Uterus (tissue), 4 donors: Measurements from ENCODE around the gene CDH4. TPM values are rescaled to one million over a fixed set of nuclear protein-coding genes. Genes with fewer than 3 reads are reported as not detected.

ENCODE experiments used
- DNase-seq, 2 donors: peaks; one replicate each; pipeline ENCODE4 v3.0.0-alpha.2; 2019 to 2020
- H3K27ac ChIP-seq, 2 donors: fragments of 200-600 bp; sonication (generic); 1 replicate in 1 of 2; 2 replicates in 1 of 2; pipeline ENCODE4 v1.5.1; 2016 to 2018
- H3K27me3 ChIP-seq, 2 donors: fragments of 200-600 bp; sonication (generic); one replicate each; pipeline ENCODE4 v1.5.1; 2018 to 2019; ENCODE audit warnings: control low read depth in 1 of 2
- H3K36me3 ChIP-seq, 2 donors: fragments of 200-600 bp; sonication (generic); one replicate each; pipeline ENCODE4 v1.5.1; 2019; ENCODE audit warnings: control low read depth in 1 of 2
- H3K4me1 ChIP-seq, 2 donors: fragments of 200-600 bp; sonication (generic); one replicate each; pipeline ENCODE4 v1.5.1; 2018 to 2019; ENCODE audit warnings: control low read depth in 1 of 2
- H3K4me3 ChIP-seq, 2 donors: fragments of 200-600 bp; sonication (generic); 1 replicate in 1 of 2; 2 replicates in 1 of 2; pipeline ENCODE4 v1.5.1; 2018 to 2019; ENCODE audit warnings: mild to moderate bottlenecking in 1 of 2
- H3K9me3 ChIP-seq, 2 donors: fragments of 200-600 bp; sonication (generic); one replicate each; pipeline ENCODE4 v1.5.1; 2019; ENCODE audit warnings: control low read depth in 1 of 2
- POLR2A ChIP-seq, 2 donors: fragments of 450-650 bp; IDR thresholded peaks; one replicate each; pipeline ENCODE4 v1.6.1; 2016; ENCODE audit warnings: antibody characterized with exemption in 2 of 2, mild to moderate bottlenecking in 1 of 2, moderate library complexity in 1 of 2
- intact Hi-C: fragments of 100-400 bp; cut with DNase I; formaldehyde crosslinking; loops from one replicate; pipeline ENCODE4 v1.15.1; 2023; ENCODE audit warnings: low total_unique reads
- total RNA-seq, 4 donors: library from RNA; depleted of rRNA in 3 of 4; stranded (reverse); fragments of >200 nt in 3 of 4; gene quantifications; one replicate each; pipeline versions ENCODE4 v1.1.0 to v1.2.4, GENCODE V29; 2014 to 2023
- TF ChIP-seq, protein P1 (sequence below), 4 experiments: fragments of 200-600 bp in 2 of 4; fragments of 450-650 bp in 2 of 4; sonication (generic) in 2 of 4; IDR thresholded peaks; one replicate each; pipeline ENCODE4 v1.5.1; 2016 to 2019; ENCODE audit warnings: antibody characterized with exemption in 4 of 4, mild to moderate bottlenecking in 2 of 4, moderate library complexity in 1 of 4
- donor health status: DM: yes; HTN: yes; CAD: no.

CDH4 gene
- total RNA-seq, 4 donors from 2014 or later, result under 0.01 to 0.55 TPM; not detected in 2

DNA sequence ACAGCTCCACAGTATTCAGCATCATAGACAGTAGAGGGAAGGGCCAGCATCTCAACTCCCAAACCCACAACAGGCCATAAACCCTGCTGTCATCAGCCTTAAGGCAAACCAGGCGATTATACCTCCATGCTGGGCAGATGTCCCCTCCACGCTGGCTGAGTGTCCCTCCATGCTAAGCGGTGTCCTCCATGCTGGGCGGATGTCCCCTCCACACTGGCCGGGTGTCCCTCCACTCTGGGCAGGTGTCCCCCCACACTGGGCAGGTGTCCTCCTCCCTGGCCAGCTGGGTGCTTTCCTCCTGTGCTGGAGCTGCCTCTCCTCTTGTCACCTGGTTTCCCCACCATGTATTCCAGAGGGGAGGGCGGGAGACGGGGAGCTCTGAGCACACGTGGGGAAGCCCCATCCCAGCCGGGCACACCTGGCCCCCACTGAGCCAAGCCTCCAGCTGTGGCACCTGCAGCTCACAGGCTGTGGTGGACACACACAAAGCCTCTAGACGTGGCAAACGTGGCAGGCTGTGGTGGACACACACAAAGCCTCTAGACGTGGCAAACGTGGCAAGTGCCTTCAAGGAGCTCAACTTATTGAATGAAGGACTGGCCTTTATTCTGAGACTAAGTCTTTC, 616.5 kb downstream of the CDH4 start:
- intact Hi-C loops, result no loop called here
- H3K4me1 ChIP-seq, result no peaks in the 10 kb centered on the region
- no peaks in the 10 kb centered on the region for H3K9me3 ChIP-seq
- no peak overlapping the region for H3K27ac ChIP-seq
- H3K27me3 ChIP-seq, result no peaks in the 10 kb centered on the region
- no peak for TF ChIP-seq POLR2A (IDR thresholded peaks at IDR 0.05)
- TF ChIP-seq, protein P1, sequence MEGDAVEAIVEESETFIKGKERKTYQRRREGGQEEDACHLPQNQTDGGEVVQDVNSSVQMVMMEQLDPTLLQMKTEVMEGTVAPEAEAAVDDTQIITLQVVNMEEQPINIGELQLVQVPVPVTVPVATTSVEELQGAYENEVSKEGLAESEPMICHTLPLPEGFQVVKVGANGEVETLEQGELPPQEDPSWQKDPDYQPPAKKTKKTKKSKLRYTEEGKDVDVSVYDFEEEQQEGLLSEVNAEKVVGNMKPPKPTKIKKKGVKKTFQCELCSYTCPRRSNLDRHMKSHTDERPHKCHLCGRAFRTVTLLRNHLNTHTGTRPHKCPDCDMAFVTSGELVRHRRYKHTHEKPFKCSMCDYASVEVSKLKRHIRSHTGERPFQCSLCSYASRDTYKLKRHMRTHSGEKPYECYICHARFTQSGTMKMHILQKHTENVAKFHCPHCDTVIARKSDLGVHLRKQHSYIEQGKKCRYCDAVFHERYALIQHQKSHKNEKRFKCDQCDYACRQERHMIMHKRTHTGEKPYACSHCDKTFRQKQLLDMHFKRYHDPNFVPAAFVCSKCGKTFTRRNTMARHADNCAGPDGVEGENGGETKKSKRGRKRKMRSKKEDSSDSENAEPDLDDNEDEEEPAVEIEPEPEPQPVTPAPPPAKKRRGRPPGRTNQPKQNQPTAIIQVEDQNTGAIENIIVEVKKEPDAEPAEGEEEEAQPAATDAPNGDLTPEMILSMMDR (IDR thresholded peaks at IDR 0.05), result no peak
- no peaks in the 10 kb centered on the region for H3K36me3 ChIP-seq
- no peak for DNase-seq
- no peak overlapping the region for H3K4me3 ChIP-seq

DNA sequence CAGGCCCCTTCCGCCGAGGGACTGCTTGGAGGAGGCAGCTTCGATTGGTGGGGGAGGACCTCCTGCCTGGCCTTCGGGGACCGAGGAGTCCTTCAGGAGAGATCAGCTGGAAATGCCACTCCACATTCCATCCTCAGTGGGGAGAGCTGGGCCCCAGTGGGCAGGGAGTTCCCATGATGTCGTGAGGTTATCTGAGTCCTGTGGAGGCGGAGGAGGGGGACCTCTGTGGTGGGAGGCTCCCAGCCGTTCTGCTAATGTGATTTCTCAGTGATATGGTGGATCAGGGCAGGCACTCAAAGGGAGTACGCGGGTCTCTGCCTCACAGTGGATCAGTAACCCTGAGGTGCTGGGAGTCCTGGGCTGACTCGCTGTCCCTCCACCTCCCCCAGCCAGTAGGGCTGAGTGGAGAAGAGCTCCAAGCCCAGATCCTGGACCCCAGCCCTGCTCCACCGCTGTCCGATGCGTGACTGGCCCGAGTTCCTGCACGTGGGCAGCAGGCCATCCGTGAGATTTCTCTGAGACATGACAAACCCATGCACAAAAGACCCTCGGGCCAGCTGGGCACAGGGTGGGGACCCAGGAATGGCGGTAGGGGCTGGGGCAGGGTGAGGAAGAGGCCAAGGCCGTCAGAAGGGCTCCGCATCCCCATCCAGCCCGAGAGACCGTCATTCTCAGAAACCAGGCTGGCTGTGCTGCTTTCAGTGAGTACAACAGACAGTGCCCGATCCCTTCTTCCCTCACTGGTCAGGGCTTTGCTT, 617.9 kb downstream of the CDH4 start:
- no peak overlapping the region for H3K4me3 ChIP-seq
- no peaks in the 10 kb centered on the region for H3K36me3 ChIP-seq
- no peak for DNase-seq
- intact Hi-C loops, result no loop called here
- H3K4me1 ChIP-seq, result no peaks in the 10 kb centered on the region
- H3K9me3 ChIP-seq, result no peaks in the 10 kb centered on the region
- H3K27me3 ChIP-seq, result no peaks in the 10 kb centered on the region
- TF ChIP-seq, protein P1 (IDR thresholded peaks at IDR 0.05), result no peak
- no peak for TF ChIP-seq POLR2A (IDR thresholded peaks at IDR 0.05)
- H3K27ac ChIP-seq, result no peak overlapping the region

DNA sequence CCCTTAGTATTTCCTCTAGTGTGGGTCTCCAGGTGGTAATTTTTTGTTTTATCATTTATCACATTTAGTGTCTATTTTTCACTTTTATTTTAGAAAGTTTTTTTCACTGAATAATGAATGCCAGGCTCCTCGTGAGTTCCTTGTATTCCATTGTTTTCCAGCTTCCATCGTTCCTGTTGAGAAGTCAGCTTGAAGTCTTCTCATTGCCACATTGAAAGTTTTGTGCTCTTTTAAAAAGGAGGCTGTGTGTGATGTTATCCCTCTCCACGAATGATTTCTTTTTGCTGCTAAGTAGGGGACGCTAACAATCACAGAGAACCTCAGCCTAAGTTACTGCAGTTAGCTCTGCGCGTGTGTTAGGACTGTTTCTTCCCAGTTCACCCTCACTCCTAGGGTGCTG, 619.1 kb downstream of the CDH4 start:
- TF ChIP-seq POLR2A (IDR thresholded peaks at IDR 0.05), result no peak
- TF ChIP-seq, protein P1 (IDR thresholded peaks at IDR 0.05), result no peak
- Histone ChIP-seq H3K27ac (no peak overlapping the region), H3K36me3 (no peaks in the 10 kb centered on the region), H3K27me3 (no peaks in the 10 kb centered on the region), H3K4me1 (no peaks in the 10 kb centered on the region), H3K4me3 (no peak overlapping the region), H3K9me3 (no peaks in the 10 kb centered on the region)
- DNase-seq, result no peak
- intact Hi-C loops, result no loop called here

DNA sequence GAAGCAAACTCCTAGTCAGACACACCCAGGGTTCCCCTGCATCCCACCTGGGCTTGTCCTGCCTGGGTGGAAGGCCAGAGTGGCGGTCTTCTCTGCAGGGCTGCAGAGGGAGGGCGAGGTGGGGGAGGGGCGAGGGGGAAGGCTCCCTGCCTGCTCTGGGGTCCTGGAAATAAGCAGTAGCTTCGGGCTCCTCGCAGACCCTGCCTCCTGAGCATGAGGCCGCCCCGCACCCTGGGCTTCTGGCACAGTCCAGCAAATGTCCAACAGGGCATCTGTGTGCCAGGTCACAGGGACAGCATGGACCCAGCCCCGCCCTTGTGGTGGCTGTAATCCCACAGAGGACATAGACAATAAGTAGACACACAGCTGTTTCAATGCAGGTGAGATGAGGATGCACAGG, 619.9 kb downstream of the CDH4 start:
- no peak overlapping the region for H3K27ac ChIP-seq
- no peaks in the 10 kb centered on the region for H3K27me3 ChIP-seq
- no peak overlapping the region for H3K4me3 ChIP-seq
- H3K4me1 ChIP-seq, result no peaks in the 10 kb centered on the region
- no peaks in the 10 kb centered on the region for H3K36me3 ChIP-seq
- TF ChIP-seq, protein P1 (IDR thresholded peaks at IDR 0.05), result no peak
- no peak for TF ChIP-seq POLR2A (IDR thresholded peaks at IDR 0.05)
- intact Hi-C loops, result no loop called here
- DNase-seq, result no peak
- H3K9me3 ChIP-seq, result no peaks in the 10 kb centered on the region

DNA sequence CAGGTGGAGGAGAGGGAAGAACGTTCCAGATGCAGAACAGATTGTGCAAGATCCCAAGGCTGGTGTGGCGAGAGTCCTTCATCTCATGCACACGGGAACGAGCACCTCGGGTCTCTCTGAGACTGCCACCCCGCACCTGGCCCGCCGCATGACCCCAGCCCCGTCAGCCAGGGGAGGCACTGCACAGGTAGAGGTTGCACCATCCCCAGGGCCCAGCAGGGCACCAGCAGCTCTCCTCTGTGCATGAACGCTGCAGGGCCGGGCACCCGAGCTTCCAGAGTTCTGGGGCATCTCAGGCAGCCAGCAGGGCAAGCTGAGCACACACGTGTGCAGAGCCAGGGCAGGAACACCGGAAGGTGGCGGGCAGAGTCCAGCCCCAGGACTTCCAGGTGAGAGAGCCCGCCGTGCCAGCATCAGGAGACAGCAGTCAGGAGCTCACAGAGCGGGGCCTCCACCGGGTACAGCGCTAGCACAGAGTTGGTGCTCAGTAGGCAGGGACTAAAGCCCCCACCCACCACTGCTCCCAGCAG, 620.4 kb downstream of the CDH4 start:
- no peak overlapping the region for H3K4me3 ChIP-seq
- DNase-seq, result no peak
- H3K4me1 ChIP-seq, result no peaks in the 10 kb centered on the region
- intact Hi-C loops, result no loop called here
- TF ChIP-seq POLR2A (IDR thresholded peaks at IDR 0.05), result no peak
- TF ChIP-seq, protein P1 (IDR thresholded peaks at IDR 0.05), result no peak
- H3K36me3 ChIP-seq, result no peaks in the 10 kb centered on the region
- H3K9me3 ChIP-seq, result no peaks in the 10 kb centered on the region
- no peak overlapping the region for H3K27ac ChIP-seq
- H3K27me3 ChIP-seq, result no peaks in the 10 kb centered on the region
